GM12864 (cell line): ENCODE measurements around the gene RASSF10.

Experiments
- DNase-seq: peaks from one replicate; pipeline ENCODE4 v3.0.0-alpha.2; 2011; ENCODE audit warnings: low read depth
- H3K4me3 ChIP-seq: 2 replicates; pipeline ENCODE4 v1.5.1; 2011; ENCODE audit warnings: mild to moderate bottlenecking, low read depth, low read length, control low read depth
- CTCF ChIP-seq: IDR thresholded peaks from 2 replicates; pipeline ENCODE4 v1.5.1; 2011; ENCODE audit warnings: low read depth, mild to moderate bottlenecking, moderate library complexity, low read length, control low read depth, inconsistent platforms; ENCODE audit errors: missing control alignments

Gene RASSF10

GRCh38 chr11:12991426-12991825, 17.7 kb upstream of the RASSF10 start:
- H3K4me3 ChIP-seq = no peak overlapping the region
- no peak for DNase-seq
- no peak for TF ChIP-seq CTCF

- no peak for DNase-seq
- TF ChIP-seq CTCF = no peak
- no peak overlapping the region for H3K4me3 ChIP-seq
Measured at GRCh38 chr11:12993626-12994025, 15.5 kb upstream of the RASSF10 start.

- TF ChIP-seq CTCF = no peak
- H3K4me3 ChIP-seq = no peak overlapping the region
- no peak for DNase-seq
Measured at GRCh38 chr11:12994476-12994875, 14.6 kb upstream of the RASSF10 start.

- DNase-seq = no peak
- H3K4me3 ChIP-seq = no peak overlapping the region
- TF ChIP-seq CTCF = no peak
Measured at GRCh38 chr11:12995188-12995587, 13.9 kb upstream of the RASSF10 start.

GRCh38 chr11:12995823-12996222, 13.3 kb upstream of the RASSF10 start:
- no peak for DNase-seq
- no peak for TF ChIP-seq CTCF
- H3K4me3 ChIP-seq = no peak overlapping the region

DNA sequence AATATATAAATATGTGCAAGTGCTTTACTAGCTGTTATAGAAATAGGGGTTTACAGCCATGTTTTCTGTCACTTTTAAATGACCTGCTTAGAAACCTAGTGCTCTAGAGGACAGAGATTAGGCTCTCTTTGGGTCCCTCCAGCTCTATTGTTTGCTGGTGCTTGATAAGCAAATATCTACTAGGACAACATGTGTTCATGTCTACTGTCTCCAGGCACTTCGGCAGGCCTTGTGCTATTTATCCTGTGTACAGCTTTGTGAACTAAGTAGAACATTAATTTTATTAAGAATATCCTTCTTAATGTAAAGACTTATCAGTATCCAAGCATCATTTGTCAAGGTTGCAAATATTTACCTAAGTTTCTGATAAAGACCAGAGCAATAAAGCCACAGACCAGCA, 11.9 kb upstream of the RASSF10 start:
- TF ChIP-seq CTCF = no peak
- no peak overlapping the region for H3K4me3 ChIP-seq
- DNase-seq = no peak

DNA sequence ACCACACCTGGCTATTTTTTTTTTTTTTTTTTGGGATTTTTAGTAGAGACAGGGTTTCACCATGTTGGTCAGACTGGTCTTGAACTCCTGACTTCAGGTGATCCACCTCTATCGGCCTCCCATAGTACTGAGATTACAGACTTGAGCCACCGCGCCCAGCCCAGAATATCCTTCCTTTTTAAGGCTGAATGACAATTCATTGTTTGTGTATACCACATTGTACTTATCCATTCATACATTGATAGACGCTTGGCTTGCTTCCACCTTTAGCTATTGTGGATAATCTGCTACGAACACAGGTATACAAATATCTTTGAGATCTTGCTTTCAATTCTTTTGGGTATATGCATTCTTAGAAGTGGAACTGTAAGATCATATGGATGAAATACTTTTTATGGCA, 10.8 kb upstream of the RASSF10 start:
- TF ChIP-seq CTCF = no peak
- no peak for DNase-seq
- H3K4me3 ChIP-seq = no peak overlapping the region
